ENCODE data around the gene PEX6.

PEX6 gene

DNA sequence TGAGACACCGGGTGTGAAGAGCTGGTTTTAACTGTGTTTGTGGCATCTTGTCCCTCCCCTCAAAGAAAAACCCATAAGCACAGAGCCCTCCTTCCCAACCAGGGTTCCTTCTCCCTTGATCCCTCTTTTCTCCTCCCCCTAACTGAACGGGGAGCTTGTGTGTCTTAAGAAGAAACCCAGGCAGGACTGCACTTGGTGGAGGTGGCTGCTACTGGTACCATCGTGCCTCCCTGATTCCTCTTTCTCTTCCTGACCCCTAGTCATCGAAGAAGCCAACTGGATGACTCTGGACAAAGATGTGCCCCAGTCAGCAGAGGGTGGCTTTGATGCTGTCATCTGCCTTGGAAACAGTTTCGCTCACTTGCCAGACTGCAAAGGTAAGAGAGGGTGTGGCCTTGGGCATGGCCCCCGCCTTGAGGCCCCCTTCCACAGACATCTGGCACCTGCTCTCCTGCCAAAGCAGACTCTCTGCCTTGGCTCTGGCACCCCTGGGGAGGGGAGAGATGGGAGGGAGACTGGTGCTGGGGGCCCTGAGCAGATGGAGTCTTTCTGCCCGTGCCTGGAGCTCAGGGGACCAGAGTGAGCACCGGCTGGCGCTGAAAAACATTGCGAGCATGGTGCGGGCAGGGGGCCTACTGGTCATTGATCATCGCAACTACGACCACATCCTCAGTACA lies 16.3 kb downstream of the PEX6 start:
- no peak overlapping the region for H4K8ac ChIP-seq (ENCODE audit: low read depth, low read length)
- no peak overlapping the region for H3K4me3 ChIP-seq (ENCODE audit: low read length)
- WGBS (ENCODE audit: extremely low coverage, insufficient coverage, low lambda C conversion rate) = no CpG with 5 or more reads among the region's 13 CpGs
- no peaks in the 10 kb centered on the region for H3K79me2 ChIP-seq (ENCODE audit: control insufficient read depth, insufficient read depth, low read length)
- DNase-seq = no peak
- H3K23ac ChIP-seq (ENCODE audit: low read length) = no peak overlapping the region
- H3K79me1 ChIP-seq (ENCODE audit: low read length) = no peaks in the 10 kb centered on the region
- no peak overlapping the region for H3K9ac ChIP-seq (ENCODE audit: low read length)
- no peak overlapping the region for H2BK15ac ChIP-seq (replicated peaks; ENCODE audit: low read depth)
- H3K4me1 ChIP-seq (ENCODE audit: control insufficient read depth, low read depth, low read length) = no peaks in the 10 kb centered on the region
- H3K18ac ChIP-seq (ENCODE audit: low read length) = no peak overlapping the region
- H2BK5ac ChIP-seq (ENCODE audit: low read length) = no peak overlapping the region
- H2BK120ac ChIP-seq (ENCODE audit: low read depth, low read length) = no peak overlapping the region
- H3K27ac ChIP-seq (ENCODE audit: low read depth, low read length) = no peak overlapping the region
- H2AK5ac ChIP-seq (ENCODE audit: low read length) = no peak overlapping the region
- no peak overlapping the region for H3K56ac ChIP-seq (ENCODE audit: low read length)
- no peak overlapping the region for H3K4ac ChIP-seq (ENCODE audit: low read depth, low read length)
- no peak overlapping the region for H3K4me2 ChIP-seq (ENCODE audit: low read length)
- H3K27me3 ChIP-seq (ENCODE audit: insufficient read depth, low read length, poor library complexity) = no peaks in the 10 kb centered on the region
- no peaks in the 10 kb centered on the region for H3K36me3 ChIP-seq (ENCODE audit: control insufficient read depth, insufficient read depth, low read length)
- H4K5ac ChIP-seq (ENCODE audit: low read length) = no peak overlapping the region

DNA sequence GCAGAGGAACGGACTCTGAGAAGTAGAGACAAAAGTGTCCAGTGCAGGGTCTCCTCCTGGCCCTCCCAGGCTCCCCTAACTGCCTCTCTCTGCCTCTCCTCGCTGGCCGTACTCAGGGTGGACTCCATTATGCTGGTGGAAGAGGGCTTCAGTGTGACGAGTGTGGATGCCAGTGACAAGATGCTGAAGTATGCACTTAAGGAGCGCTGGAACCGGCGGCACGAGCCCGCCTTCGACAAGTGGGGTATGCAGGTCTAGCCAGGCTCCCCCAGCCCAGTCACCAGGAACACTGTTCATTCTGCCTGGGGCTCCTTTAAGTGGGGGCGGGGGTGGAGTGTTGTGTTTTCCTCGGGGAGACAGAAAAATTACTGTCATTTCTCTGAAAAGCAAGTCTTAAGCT lies 16.9 kb downstream of the PEX6 start:
- Histone ChIP-seq H3K27me3 (ENCODE audit: insufficient read depth, low read length, poor library complexity) (no peaks in the 10 kb centered on the region), H3K36me3 (ENCODE audit: control insufficient read depth, insufficient read depth, low read length) (no peaks in the 10 kb centered on the region), H2BK120ac (ENCODE audit: low read depth, low read length) (no peak overlapping the region), H2BK5ac (ENCODE audit: low read length) (no peak overlapping the region), H2BK15ac (replicated peaks; ENCODE audit: low read depth) (no peak overlapping the region), H4K5ac (ENCODE audit: low read length) (no peak overlapping the region), H3K27ac (ENCODE audit: low read depth, low read length) (no peak overlapping the region), H3K4me3 (ENCODE audit: low read length) (no peak overlapping the region), H3K56ac (ENCODE audit: low read length) (no peak overlapping the region), H3K18ac (ENCODE audit: low read length) (no peak overlapping the region), H3K23ac (ENCODE audit: low read length) (no peak overlapping the region), H3K4ac (ENCODE audit: low read depth, low read length) (no peak overlapping the region), H3K9ac (ENCODE audit: low read length) (no peak overlapping the region), H4K8ac (ENCODE audit: low read depth, low read length) (no peak overlapping the region), H3K4me2 (ENCODE audit: low read length) (no peak overlapping the region), H2AK5ac (ENCODE audit: low read length) (no peak overlapping the region), H3K79me2 (ENCODE audit: control insufficient read depth, insufficient read depth, low read length) (no peaks in the 10 kb centered on the region), H3K4me1 (ENCODE audit: control insufficient read depth, low read depth, low read length) (no peaks in the 10 kb centered on the region), H3K79me1 (ENCODE audit: low read length) (no peaks in the 10 kb centered on the region)
- no peak for DNase-seq
- WGBS (ENCODE audit: extremely low coverage, insufficient coverage, low lambda C conversion rate) = no CpG with 5 or more reads among the region's 12 CpGs

DNA sequence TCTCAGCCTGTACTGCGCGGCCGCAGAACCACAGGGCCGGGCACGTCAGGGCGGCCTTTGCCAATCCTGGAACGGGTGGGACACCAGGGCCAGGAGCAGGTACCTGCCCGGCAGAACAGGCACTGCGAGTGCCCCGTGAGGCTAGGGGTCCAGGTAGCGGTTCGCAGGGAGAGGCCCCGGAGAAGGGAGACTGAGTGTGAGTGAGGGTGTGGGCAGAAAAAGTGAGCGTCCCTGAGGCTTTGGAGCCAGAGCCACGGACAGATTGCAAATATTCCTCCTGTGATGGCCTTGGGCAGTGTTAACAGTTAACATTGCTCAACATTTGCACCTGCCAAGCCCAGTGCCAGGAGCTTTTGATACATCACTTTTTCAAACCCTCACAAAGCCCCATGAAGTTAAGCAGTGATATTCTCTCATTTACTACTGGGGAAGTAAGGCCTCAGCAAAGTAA lies 17.9 kb downstream of the PEX6 start:
- Histone ChIP-seq H3K23ac (ENCODE audit: low read length) (no peak overlapping the region), H3K4ac (ENCODE audit: low read depth, low read length) (no peak overlapping the region), H2BK15ac (replicated peaks; ENCODE audit: low read depth) (no peak overlapping the region), H2BK120ac (ENCODE audit: low read depth, low read length) (no peak overlapping the region), H3K4me2 (ENCODE audit: low read length) (peak overlapping the region; percentile 92), H3K9ac (ENCODE audit: low read length) (peak overlapping the region; percentile 54), H3K79me2 (ENCODE audit: control insufficient read depth, insufficient read depth, low read length) (no peaks in the 10 kb centered on the region), H4K5ac (ENCODE audit: low read length) (no peak overlapping the region), H3K18ac (ENCODE audit: low read length) (no peak overlapping the region), H3K4me3 (ENCODE audit: low read length) (no peak overlapping the region), H3K36me3 (ENCODE audit: control insufficient read depth, insufficient read depth, low read length) (no peaks in the 10 kb centered on the region), H3K79me1 (ENCODE audit: low read length) (no peaks in the 10 kb centered on the region), H2AK5ac (ENCODE audit: low read length) (no peak overlapping the region), H3K4me1 (ENCODE audit: control insufficient read depth, low read depth, low read length) (no peaks in the 10 kb centered on the region), H2BK5ac (ENCODE audit: low read length) (no peak overlapping the region), H3K27me3 (ENCODE audit: insufficient read depth, low read length, poor library complexity) (no peaks in the 10 kb centered on the region), H3K56ac (ENCODE audit: low read length) (peak overlapping the region; percentile 49), H3K27ac (ENCODE audit: low read depth, low read length) (no peak overlapping the region), H4K8ac (ENCODE audit: low read depth, low read length) (no peak overlapping the region)
- DNase-seq = no peak
- no CpG with 5 or more reads among the region's 15 CpGs for whole genome bisulfite sequencing (ENCODE audit: extremely low coverage, insufficient coverage, low lambda C conversion rate)

DNA sequence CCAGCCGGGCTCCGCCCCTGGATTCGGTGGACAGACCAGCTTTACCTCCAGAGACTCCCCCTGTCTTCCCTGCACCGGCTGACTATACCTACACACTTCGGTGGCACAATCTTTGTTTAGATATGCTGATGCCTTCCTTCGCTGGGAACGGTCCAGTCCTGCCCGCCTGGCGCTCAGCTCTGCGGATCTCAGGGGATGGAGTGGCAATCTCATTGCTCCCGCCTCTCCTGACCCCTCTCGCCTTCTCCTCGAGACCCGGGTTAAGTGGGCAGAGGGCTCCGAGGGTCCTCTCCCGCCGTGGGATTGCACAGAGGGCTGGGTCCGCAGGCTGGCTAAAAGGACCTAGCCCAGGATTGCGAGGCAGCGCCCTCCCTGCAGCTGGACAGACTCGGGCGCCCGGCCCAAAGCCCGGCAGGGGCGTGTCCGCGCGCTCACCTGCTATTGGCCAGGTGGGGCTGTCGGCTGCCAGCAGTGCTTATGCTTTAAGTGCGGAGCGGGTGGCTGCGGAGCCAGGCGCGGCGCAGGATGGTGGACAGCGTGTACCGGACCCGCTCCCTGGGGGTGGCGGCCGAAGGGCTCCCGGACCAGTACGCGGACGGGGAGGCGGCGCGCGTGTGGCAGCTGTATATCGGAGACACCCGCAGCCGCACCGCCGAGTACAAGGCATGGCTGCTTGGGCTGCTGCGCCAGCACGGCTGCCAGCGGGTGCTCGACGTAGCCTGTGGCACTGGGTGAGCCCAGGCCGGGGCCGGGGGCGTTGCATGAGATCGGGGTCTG lies 18.6 kb downstream of the PEX6 start, which contains the start of gene GNMT:
Gene GNMT, plus strand, starts transcription at position 512 of the 777 bp plus-strand sequence. Its CDS starts 14 bp downstream, at position 526.
- no peak within 1 kb of the TSS for H2BK120ac ChIP-seq (ENCODE audit: low read depth, low read length)
- H3K4ac ChIP-seq (ENCODE audit: low read depth, low read length) = no peak within 1 kb of the TSS
- no peaks in the 10 kb centered on the region for H3K4me1 ChIP-seq (ENCODE audit: control insufficient read depth, low read depth, low read length)
- H3K23ac ChIP-seq (ENCODE audit: low read length) = no peak within 1 kb of the TSS
- no peak within 1 kb of the TSS for H2BK5ac ChIP-seq (ENCODE audit: low read length)
- H4K5ac ChIP-seq (ENCODE audit: low read length) = no peak within 1 kb of the TSS
- no peaks in the 10 kb centered on the region for H3K36me3 ChIP-seq (ENCODE audit: control insufficient read depth, insufficient read depth, low read length)
- H3K27me3 ChIP-seq (ENCODE audit: insufficient read depth, low read length, poor library complexity) = no peaks in the 10 kb centered on the region
- peak within 1 kb of the TSS; percentile 81 for H3K56ac ChIP-seq (ENCODE audit: low read length)
- H3K79me1 ChIP-seq (ENCODE audit: low read length) = no peaks in the 10 kb centered on the region
- H4K8ac ChIP-seq (ENCODE audit: low read depth, low read length) = no peak within 1 kb of the TSS
- peak; percentile 64 for DNase-seq
- no CpG with 5 or more reads among the region's 62 CpGs for WGBS (ENCODE audit: extremely low coverage, insufficient coverage, low lambda C conversion rate)
- no peak within 1 kb of the TSS for H2AK5ac ChIP-seq (ENCODE audit: low read length)
- H3K27ac ChIP-seq (ENCODE audit: low read depth, low read length) = no peak within 1 kb of the TSS
- peak within 1 kb of the TSS; percentile 69 for H3K9ac ChIP-seq (ENCODE audit: low read length)
- peak within 1 kb of the TSS; percentile 40 for H3K4me3 ChIP-seq (ENCODE audit: low read length)
- no peak within 1 kb of the TSS for H3K18ac ChIP-seq (ENCODE audit: low read length)
- no peak within 1 kb of the TSS for H2BK15ac ChIP-seq (replicated peaks; ENCODE audit: low read depth)
- H3K4me2 ChIP-seq (ENCODE audit: low read length) = peak within 1 kb of the TSS; percentile 92
- no peaks in the 10 kb centered on the region for H3K79me2 ChIP-seq (ENCODE audit: control insufficient read depth, insufficient read depth, low read length)

DNA sequence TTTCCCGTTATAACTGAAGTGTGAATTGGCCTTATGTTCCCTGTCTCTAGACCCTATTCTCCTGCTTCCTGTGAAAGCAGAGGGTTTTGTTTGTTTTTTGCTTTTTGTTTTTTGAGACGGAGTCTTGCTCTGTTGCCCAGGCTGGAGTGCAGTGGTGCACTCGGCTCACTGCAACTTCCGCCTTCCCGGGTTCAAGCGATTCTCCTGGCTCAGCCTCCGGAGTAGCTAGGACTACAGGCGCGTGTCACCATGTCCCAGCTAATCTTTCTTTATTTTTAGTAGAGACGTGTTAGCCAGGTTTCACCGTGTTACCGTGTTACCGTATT lies 19.1 kb downstream of the PEX6 start:
- Histone ChIP-seq H3K4me2 (ENCODE audit: low read length) (peak overlapping the region; percentile 92), H3K9ac (ENCODE audit: low read length) (no peak overlapping the region), H3K4ac (ENCODE audit: low read depth, low read length) (no peak overlapping the region), H3K4me3 (ENCODE audit: low read length) (no peak overlapping the region), H3K4me1 (ENCODE audit: control insufficient read depth, low read depth, low read length) (no peaks in the 10 kb centered on the region), H3K27ac (ENCODE audit: low read depth, low read length) (no peak overlapping the region), H2BK5ac (ENCODE audit: low read length) (no peak overlapping the region), H2BK15ac (replicated peaks; ENCODE audit: low read depth) (no peak overlapping the region), H2AK5ac (ENCODE audit: low read length) (no peak overlapping the region), H3K56ac (ENCODE audit: low read length) (peak overlapping the region; percentile 81), H3K18ac (ENCODE audit: low read length) (no peak overlapping the region), H2BK120ac (ENCODE audit: low read depth, low read length) (no peak overlapping the region), H4K8ac (ENCODE audit: low read depth, low read length) (no peak overlapping the region), H4K5ac (ENCODE audit: low read length) (no peak overlapping the region), H3K27me3 (ENCODE audit: insufficient read depth, low read length, poor library complexity) (no peaks in the 10 kb centered on the region), H3K79me1 (ENCODE audit: low read length) (no peaks in the 10 kb centered on the region), H3K79me2 (ENCODE audit: control insufficient read depth, insufficient read depth, low read length) (no peaks in the 10 kb centered on the region), H3K23ac (ENCODE audit: low read length) (no peak overlapping the region), H3K36me3 (ENCODE audit: control insufficient read depth, insufficient read depth, low read length) (no peaks in the 10 kb centered on the region)
- DNase-seq = no peak
- WGBS (ENCODE audit: extremely low coverage, insufficient coverage, low lambda C conversion rate) = no CpG with 5 or more reads among the region's 13 CpGs
